Fibroblast of peridontal ligament (primary cell): Measurements from ENCODE around the gene LONRF2.
"Not testable (repeated sequence)": the region's sequence is repeated elsewhere in the genome, so short reads cannot be mapped to it uniquely, and the experiment has no call there.

Source experiments
- DNase-seq: peaks from one replicate; pipeline ENCODE4 v3.0.0-alpha.2; 2010; ENCODE audit errors: extremely low read depth

Gene LONRF2

DNA sequence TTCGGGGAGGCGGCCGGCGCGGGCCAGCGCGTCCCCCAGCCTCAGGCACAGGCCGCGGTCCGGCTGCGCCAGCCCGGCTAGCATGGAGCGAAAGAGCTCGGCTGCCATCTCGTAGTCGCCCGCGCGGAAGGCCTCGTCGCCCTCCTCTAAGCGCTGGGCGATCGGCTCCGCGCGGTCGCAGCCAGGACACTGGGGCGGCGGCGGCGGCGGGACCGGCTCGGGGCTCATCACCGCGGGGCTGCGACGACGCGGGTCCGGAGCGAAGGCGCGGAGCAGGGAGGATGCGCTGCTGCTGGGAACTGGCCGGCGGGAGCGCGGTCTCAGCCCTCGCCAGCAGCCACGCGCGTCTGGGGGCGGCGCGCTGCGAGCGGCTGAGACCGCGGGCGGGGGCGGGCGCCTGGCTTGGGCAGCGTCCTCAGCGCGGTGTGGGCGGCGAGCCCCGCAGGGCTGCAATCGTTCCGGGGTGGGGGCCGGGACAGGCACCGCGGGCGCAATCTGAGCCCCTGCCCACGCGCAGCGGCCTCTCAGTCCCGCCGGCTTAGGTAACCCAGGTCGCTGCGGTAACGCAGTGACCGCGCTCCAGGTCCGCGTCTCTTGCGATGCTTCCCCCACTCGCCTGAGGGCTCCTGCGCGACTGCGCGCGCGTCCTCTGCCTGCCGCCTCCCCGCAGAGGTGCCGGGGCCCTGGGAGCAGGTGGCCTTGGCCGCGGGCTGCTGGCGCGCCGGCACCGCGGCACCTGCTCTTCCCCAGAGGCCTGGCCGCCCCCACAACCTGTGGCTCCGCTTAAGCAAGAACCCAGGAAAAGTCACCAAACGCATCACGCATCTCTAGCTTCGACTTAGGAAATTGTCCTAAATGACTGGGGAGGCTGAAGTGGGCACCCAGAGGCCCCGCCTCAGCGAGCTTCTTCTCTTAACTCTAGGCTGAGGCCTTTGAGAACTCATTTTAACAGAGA lies at the start of gene LONRF2:
TSS of gene LONRF2 (minus strand) at position 636 of the 955 bp plus-strand sequence. CDS start at position 228, 408 bp downstream.
- DNase-seq, result no peak

DNA sequence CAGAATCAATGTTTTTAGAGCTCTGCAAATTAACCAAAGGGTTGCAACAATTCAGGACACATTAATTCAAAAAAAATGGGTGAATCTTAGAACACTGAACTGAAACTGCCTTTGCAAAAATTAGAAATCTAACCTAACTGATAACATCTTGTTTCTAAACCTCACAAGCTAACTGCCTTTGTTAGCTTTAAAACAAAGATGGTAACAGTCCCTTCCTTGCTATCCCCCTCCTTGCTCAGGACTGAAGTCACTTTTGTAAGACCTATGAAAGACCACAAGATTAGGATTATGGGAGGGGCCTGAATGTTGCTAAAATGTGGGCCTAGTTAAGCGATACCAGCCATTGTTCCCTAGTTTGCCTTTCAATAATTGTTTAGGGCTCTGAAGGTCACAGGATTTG lies 44.9 kb upstream of the LONRF2 start:
- no peak for DNase-seq

DNA sequence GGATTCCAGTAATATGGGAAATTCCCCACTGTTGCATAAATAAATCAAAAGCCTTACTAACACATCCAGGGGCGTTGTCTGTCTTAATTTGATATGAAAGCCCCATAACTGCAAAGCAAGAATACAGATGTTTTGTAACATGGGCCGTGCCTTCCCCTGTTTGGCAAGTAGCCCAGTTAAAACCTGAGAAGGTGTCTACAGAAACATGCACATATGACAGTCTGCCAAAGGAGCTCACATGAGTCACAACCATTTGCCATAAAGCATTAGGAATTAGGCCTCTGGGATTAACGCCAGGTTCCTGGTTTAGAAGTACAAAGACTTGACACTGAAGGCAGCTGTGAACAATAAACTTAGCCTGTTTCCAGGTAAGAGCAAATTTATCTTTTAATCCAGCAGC lies 43.1 kb upstream of the LONRF2 start:
- DNase-seq, result peak; percentile 67

DNA sequence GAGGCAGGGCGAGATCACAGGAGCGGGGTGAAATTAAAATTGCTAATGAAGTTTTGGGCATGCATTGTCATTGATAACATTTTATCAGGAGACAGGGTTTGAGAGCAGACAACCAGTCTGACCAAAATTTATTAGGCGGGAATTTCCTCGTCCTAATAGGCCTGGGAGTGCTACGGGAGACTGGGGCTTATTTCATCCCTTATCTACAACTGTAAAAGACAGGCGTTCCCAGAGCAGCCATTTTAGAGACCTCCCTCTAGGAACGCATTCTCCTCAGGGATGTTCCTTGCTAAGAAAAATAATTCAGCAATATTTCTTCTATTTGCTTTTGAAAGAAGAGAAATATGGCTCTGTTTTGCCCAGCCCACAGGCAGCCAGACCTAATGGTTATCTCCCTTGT lies 40.0 kb upstream of the LONRF2 start:
- not testable (repeated sequence) for DNase-seq

DNA sequence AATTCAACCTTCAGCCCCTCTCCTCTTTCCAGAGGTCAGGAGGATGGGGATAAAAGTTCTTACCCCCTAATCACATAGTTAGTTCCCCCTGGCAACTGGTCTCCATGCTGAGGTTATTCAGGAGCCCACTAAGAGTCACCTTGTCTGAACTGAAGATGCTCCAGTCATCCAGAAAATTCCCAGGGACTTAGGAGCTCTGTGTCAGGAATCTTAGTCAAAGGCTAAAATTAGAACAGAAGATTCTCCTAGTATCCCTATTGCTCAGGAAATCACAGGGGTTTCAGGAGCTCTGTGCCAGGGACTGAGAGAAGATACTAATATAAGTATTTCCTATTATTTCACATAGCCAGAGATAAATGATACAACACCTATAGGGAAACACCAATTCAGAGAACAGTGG lies 37.3 kb upstream of the LONRF2 start:
- DNase-seq, result no peak

DNA sequence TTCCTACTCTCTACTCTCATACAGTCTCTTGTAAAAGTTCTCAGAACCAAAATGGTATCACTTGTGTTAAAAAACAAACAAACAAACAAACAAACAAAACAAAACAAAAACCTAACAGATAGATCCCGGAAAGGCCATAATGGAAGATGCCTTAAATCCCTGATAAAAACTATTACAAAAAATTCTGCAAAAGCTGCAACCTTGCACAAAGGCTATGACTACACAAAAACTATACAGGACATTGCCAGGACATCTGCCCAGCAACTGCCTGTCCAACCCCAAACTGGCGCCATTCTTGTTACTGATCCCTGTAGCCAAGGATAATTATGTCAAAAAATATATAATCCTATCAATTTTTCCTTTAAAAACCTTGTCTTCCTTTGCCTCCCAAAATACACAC lies 36.3 kb upstream of the LONRF2 start:
- DNase-seq, result no peak

DNA sequence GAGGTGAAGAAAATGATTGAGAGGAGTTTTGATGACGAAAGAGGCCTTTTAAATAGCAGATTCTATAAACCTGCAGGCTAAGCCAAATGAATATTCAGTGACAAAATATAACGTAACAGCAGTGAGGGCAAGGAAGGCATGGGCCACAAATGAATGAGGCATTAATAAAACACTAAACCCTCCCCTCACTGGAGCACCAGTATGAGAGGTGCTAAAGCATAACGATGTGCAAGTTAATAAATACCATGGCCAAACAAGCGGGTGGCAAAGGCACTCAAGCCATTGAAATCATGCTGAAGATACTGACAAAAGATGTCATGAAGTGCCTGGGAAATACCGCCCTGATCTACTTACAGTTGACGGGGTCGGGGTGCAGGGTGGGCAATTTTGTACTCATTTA lies 30.2 kb upstream of the LONRF2 start:
- no peak for DNase-seq

DNA sequence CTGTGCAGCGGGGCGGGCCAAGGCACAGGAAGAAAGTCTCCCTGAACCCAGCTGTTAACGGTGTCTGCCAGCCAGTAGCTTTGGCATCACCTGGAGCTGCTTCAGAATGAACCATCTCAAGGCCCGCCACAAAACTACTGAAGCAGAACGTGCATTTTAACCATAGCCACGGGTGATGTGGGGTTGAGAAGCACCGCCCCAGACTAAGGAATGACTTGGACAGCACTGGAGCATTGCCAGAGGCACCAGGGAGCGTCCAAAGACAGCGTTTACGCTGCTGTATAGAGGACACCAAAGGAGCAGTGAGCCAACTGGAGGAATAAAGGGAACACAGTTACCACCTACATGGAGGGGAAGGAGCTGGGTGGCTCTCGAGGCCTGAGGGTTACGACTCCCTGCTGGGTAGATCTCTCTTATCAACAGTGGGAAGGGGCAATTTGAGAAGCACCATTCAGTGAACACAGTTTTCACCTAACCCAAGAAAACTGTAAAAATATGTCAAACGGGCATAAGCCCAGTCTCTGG lies 28.4 kb upstream of the LONRF2 start:
- no peak for DNase-seq

DNA sequence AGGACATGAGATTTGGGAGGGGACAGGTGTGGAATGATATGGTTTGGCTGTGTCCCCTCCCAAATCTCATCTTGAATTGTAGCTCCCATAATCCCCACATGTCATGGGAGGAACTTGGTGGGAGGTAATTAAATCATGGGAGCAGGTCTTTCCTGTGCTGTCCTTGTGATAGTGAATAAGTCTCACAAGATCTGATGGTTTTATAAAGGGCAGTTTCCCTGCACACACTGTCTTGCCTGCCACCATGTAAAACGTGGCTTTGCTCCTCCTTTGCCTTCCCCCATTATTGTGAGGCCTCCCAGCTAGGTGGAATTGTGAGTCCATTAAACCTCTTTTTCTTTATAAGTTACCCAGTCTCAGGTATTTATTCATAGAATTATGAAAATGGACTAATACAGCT lies 22.8 kb upstream of the LONRF2 start:
- DNase-seq, result not testable (repeated sequence)

DNA sequence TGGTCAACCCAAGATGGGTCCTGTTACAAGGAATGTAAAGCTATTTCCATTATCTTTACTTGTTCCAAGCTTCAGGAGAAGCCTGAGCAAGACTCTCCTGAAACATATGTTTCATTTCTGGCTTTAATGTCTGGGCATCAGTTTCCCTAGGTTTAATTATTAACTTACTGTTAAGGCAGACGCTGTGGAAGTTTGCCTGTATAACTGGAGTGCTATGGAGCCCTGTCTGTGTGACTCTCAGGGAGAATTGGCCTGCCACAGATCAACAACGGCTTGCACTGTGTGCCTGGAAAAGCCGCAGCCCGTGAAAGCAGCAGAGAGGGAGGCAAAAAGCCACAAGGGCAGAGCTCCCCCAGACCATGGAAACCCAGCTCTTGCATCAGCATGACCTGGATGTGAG lies 22.1 kb upstream of the LONRF2 start:
- no peak for DNase-seq

DNA sequence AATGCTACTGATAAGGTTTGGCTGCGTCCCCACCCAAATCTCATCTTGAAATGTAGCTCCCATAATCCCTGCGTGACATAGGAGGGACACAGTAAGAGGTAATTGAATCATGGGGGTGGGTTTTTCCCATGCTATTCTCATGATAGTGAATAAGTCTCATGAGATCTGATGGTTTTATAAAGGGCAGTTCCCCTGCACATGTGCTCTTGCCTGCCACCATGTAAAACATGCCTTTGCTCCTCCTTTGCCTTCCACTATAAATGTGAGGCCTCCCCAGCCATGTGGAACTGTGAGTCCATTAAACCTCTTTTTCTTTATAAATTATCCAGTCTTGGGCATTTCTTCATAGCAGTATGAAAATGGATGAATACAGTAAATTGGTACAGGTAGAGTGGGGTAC lies 20.2 kb upstream of the LONRF2 start:
- not testable (repeated sequence) for DNase-seq

DNA sequence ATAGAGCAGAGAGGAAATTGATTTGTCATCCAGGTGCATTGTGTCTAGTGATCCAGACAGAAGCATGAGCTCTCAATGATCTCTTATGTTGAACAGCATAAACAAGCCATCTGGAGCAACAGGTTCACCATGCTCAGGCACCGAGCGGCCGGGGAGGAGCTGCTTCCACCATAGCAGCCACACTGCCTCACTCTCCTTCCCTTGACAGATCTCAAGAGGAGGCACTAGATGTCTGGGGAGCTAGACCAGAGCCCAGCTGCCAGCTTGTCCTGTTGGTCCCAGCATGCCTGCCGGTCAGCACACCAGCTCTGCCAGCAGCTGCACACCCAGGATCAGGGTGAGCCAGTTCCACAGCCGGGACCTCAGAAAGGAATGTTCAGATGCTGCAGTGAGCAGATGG lies 17.5 kb upstream of the LONRF2 start:
- DNase-seq, result no peak

DNA sequence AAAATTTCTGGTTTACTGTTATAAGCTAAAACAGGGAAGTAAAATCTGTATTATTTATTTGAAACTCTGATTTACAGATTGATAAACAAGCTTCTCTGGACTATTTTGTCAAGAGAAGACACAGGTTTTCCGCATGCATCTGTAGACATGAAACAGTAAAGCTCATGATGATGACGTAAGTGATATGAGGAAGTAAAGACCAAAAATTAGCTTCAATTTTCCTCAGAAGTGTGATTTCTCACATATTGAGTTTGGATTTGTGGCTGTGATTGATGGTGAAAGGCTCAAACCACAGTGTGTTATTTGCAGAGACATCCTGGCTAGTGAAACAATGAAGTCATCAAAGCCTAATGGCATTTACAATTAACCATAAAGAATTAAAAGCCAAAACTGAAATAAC lies 12.6 kb upstream of the LONRF2 start:
- DNase-seq, result no peak

DNA sequence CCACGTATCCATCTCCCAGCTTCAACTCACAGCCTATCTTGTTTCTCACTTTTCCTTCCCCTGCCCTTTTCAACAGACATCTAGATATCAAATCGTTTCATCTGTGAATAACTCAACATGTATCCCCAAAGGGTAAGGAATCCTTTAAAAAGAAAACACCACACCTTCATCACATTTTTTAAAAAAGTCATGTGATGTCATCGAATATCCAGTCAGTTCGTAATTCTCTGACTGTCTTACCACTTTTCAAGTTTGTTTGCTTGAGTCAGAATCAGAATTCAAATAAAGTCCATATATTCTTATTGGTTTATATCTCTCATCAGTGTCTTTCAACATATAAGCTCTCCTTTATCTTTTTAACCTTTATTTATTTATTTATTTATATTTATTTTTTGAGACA lies 5.4 kb upstream of the LONRF2 start:
- DNase-seq, result no peak

DNA sequence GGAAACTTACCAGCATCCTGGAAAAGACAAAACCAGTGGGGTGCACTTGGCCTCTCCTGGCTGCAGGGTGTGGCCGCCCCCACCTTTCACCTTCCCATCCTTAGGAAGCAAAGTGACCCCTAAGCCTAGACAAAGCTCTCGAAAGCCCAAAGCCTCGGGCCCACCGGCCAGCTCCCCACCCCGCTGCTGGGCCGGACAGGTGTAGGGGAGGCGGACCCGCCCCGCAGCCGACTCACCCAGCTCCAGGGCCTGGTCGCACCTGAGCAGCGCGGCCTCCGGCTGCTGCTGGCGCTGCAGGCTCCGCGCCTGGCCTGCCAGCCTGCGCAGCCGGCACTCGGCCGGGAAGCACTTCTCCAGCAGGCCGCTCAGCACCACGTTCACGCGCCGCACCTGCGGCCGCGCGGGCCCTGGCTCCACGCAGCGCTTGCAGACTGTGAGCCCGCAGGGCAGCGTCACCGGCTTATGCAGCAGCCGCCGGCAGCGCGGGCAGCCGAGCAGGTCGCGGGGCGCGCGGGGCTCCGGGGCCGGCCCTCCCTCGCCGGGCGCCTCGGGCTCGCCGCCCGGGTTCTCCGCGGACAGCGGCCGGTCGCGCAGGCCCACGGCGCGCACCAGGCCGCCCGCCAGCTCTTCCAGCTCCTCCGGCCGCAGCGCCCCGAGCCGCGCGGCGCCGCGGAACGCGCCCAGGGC lies 979 bp downstream of the LONRF2 start:
- no peak for DNase-seq

DNA sequence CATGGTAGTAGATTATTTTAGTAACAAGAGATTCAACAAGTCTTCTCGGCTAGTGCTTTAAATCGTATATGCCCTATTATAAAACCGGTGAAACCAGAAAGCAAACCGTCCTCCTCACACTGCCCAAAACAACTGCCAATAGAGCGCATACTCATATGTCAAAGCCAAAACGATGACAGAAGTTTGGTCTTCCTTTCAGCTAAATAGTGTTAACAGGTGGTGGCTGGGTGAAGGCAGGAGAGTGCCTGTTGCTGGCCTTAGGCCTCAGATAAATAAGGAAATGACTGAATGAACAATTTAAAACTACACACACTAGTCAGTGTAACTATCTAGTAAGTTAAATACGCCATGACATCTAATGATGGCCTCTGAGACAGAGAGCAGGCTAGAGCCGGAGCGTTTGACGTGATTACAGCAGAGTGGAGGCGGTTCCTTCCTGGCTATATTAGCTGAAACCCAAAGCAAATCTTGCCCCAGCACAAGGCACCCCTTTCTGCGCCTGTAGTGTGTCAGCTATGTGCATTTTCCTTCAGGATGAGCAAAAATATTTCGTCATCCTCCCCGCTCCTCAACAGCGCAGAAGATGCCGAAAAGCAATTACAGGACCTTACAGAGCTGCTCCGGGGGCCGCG lies 1.6 kb downstream of the LONRF2 start:
- no peak for DNase-seq

DNA sequence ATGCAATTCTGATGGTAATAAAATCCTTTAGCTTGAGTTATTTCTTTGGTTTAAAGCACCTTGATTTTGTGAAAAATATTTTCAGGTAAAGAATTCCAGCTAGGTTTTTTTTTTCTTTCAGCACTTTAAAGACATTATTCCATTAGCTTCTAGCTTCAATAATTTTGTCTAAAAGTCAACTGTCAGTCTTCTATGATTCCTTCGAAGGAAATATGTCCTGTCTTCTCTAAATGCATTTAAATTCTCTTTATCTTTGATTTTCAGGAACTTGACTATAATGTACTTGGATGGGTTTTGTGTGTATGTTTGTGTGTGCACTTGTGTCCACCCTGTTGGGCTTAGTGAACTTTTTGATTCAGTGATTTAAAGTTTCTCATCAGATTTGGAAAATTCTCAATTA lies 4.7 kb downstream of the LONRF2 start:
- no peak for DNase-seq

DNA sequence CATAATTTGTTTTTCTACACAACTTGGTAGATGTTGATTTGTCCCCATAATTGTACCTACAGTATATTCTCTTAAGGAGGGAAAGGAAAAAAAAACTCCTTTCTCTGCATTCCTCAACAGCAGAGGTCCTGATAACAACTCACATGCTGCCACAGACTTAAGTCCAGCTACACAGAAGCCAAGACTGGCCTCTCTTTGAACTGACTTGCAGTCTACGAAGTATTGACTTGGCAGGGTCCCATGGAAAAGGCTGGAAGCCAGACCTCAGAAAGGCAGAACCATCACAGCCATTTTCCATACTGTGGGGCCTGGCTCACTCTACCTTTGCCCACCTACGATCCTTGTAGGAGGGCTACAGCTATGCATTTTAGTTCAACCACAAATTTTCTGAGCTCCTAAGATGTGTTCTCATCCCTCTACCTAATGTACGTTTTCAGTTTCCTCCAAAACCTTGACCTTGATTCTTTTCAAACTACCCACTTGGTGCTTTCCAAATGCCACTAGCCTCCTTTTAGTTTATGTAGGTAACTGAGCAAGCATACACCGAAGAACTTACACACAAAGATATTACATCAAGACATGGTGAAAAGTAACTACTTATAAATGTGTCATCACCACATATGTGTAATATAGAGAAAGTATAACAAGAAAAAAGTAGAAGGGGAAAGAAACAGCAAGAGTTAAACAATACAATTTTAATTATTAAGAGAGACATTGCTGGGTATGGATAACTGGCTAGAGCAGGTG lies 12.2 kb downstream of the LONRF2 start:
- no peak for DNase-seq

DNA sequence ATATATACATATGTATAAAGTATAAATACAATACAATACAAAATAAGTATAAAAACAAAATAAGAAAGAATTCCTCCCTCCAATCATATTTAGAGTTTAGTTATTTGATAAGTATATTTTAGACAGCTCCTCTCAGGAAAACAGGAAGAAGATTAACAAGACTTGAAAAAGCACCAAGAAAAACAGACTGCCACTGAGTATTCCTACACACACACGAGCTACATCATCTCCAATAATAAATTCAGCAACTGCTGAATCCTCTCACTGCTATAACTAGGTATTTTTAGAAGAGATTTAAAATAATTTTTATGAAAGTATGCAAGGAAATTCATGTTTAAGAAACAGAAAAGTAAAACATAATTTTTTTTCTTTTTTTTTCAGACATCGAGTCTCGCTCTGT lies 13.0 kb downstream of the LONRF2 start:
- no peak for DNase-seq

DNA sequence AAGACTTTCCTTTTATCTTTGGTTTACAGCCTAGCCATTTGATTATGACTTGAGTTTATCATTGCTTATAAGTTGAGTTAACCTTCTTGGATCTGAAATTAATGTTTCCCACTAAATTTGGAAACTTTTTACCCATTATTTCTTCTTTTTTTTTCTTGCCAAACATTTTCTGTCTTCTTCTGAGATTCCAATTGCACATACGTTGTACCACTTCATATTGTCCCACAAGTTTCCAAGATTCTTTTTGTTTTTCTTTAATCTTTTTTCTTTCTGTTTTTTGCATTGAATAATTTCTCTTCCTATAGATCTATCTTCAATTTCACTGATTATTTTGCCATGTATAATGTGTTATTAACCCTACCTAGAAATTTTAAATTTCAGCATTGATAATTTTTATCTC lies 18.6 kb downstream of the LONRF2 start:
- no peak for DNase-seq

DNA sequence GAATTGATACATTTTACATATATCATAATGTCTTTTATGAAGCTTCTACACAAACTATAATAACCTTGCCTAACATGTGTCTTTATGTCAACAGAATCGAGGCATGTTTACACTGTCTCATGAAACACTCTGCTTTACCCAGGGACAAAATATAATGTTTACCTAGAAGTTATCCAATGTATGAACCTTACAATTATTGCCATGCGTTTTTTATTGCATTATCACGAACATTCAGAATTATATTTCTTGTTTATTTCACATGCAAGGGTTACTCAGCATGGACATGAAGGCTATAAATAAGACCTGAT lies 19.8 kb downstream of the LONRF2 start:
- DNase-seq, result no peak
